ENCODE data around the gene STARD10.

Gene STARD10

DNA sequence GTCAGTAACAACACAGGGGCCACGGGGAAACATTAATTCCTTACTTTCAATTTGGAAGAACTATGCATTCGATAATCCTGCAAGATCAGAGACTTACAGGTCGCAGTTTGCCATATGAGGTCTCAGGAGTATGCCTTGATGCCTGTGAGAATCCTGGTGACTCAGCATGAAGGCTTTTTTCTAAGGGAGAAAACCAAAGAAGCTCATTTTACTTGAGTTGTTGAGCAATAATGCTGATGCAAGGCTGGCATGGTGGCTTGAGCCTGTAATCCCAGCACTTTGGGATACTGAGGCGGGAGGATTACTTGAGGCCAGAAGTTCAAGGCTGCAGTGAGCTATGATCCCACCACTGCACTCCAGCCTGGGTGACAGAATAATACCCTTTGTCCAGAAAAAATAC, 46.9 kb upstream of the STARD10 start:
- TF ChIP-seq SIN3A (IDR thresholded peaks at IDR 0.05; ENCODE audit: borderline replicate concordance, insufficient read depth, low read length), result no peak
- TF ChIP-seq, protein P1, sequence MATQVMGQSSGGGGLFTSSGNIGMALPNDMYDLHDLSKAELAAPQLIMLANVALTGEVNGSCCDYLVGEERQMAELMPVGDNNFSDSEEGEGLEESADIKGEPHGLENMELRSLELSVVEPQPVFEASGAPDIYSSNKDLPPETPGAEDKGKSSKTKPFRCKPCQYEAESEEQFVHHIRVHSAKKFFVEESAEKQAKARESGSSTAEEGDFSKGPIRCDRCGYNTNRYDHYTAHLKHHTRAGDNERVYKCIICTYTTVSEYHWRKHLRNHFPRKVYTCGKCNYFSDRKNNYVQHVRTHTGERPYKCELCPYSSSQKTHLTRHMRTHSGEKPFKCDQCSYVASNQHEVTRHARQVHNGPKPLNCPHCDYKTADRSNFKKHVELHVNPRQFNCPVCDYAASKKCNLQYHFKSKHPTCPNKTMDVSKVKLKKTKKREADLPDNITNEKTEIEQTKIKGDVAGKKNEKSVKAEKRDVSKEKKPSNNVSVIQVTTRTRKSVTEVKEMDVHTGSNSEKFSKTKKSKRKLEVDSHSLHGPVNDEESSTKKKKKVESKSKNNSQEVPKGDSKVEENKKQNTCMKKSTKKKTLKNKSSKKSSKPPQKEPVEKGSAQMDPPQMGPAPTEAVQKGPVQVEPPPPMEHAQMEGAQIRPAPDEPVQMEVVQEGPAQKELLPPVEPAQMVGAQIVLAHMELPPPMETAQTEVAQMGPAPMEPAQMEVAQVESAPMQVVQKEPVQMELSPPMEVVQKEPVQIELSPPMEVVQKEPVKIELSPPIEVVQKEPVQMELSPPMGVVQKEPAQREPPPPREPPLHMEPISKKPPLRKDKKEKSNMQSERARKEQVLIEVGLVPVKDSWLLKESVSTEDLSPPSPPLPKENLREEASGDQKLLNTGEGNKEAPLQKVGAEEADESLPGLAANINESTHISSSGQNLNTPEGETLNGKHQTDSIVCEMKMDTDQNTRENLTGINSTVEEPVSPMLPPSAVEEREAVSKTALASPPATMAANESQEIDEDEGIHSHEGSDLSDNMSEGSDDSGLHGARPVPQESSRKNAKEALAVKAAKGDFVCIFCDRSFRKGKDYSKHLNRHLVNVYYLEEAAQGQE (IDR thresholded peaks at IDR 0.05; ENCODE audit: insufficient read depth in 1 of 2, low read depth in 2 of 2, low read length in 2 of 2), result no peak
- no peak for TF ChIP-seq TAF1 (IDR thresholded peaks at IDR 0.05; ENCODE audit: borderline replicate concordance, insufficient read depth, low read length)
- no peak for TF ChIP-seq FOXP2 (optimal IDR thresholded peaks at IDR 0.05; ENCODE audit: borderline replicate concordance, extremely low read depth, extremely low read length, insufficient read depth)
- TF ChIP-seq POLR2AphosphoS5 (IDR thresholded peaks at IDR 0.05; ENCODE audit: low read depth, low read length), result no peak

DNA sequence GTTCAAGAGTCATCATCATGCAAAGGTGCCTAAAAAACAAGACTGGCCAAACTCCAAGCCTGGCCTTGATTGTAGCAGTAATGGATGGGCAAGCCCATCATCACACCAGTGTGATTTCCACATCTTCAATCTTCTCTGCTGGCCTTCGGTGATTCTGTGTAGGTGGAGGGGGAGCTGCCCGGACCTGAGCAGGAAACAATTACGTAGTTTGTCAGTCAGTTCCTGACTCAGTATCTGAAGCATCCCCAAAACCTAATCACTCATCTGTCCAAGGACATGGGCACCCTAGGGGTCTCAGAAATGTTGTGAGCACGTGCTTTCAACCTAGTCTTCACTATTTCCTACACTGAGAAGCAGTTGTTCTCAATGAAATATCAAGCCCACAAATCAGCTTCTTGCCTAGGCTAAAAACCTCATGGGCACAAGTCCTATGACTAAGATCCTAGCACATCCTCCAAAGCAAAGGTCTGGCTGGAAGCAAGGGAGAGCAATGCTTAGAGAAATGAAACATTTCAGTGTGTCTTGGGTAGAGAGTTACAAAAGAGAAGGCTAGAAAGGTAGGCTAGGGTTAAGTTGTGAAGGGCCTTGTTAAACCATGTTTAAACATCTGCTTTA, 45.0 kb upstream of the STARD10 start:
- TF ChIP-seq, protein P1 (IDR thresholded peaks at IDR 0.05; ENCODE audit: insufficient read depth in 1 of 2, low read depth in 2 of 2, low read length in 2 of 2), result no peak
- no peak for TF ChIP-seq SIN3A (IDR thresholded peaks at IDR 0.05; ENCODE audit: borderline replicate concordance, insufficient read depth, low read length)
- no peak for TF ChIP-seq TAF1 (IDR thresholded peaks at IDR 0.05; ENCODE audit: borderline replicate concordance, insufficient read depth, low read length)
- TF ChIP-seq FOXP2 (optimal IDR thresholded peaks at IDR 0.05; ENCODE audit: borderline replicate concordance, extremely low read depth, extremely low read length, insufficient read depth), result no peak
- no peak for TF ChIP-seq POLR2AphosphoS5 (IDR thresholded peaks at IDR 0.05; ENCODE audit: low read depth, low read length)

DNA sequence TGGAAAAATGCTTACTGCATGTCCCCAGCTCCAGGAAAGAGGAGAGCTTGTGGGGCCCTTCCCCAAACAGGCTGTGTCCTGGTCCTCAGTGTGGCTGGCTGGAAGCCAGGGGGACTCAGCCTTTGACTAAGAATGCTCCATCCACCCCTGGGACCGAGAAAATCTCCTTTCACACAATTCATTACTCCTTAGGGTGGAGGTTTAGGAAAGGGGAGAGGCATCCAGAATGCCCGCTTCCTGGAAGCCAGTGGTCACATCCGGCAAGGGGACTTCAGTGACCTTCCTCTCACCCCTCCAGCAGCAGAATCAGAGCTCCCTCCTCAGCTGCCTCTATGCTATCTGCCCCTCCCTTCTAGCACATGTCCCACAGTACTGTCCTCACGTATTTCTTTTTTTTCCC, 42.3 kb upstream of the STARD10 start:
- TF ChIP-seq TAF1 (IDR thresholded peaks at IDR 0.05; ENCODE audit: borderline replicate concordance, insufficient read depth, low read length) (no peak), SIN3A (IDR thresholded peaks at IDR 0.05; ENCODE audit: borderline replicate concordance, insufficient read depth, low read length) (no peak), FOXP2 (optimal IDR thresholded peaks at IDR 0.05; ENCODE audit: borderline replicate concordance, extremely low read depth, extremely low read length, insufficient read depth) (no peak)

DNA sequence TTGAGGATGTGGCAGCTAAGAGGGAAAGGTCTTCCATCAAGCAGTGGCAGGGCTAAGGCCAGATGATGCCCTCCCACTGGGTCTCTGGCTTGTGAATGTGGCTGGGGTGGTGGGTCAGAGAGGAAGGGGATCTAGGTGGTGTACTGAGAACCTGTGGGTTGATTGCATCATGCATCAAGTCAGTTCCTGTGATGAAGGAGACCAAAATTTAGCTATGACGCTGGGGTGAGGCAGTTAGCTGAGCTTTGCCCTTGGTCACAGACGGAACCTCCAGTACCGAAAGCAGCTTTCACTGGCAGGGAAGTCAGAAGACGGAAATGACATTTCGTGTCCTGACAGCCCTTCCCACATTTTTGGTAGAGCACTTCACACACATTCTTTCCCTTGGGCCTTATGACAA, 41.1 kb upstream of the STARD10 start:
- TF ChIP-seq, protein P1 (IDR thresholded peaks at IDR 0.05; ENCODE audit: insufficient read depth in 1 of 2, low read depth in 2 of 2, low read length in 2 of 2), result no peak
- TF ChIP-seq FOXP2 (optimal IDR thresholded peaks at IDR 0.05; ENCODE audit: borderline replicate concordance, extremely low read depth, extremely low read length, insufficient read depth) (no peak), TAF1 (IDR thresholded peaks at IDR 0.05; ENCODE audit: borderline replicate concordance, insufficient read depth, low read length) (no peak)

DNA sequence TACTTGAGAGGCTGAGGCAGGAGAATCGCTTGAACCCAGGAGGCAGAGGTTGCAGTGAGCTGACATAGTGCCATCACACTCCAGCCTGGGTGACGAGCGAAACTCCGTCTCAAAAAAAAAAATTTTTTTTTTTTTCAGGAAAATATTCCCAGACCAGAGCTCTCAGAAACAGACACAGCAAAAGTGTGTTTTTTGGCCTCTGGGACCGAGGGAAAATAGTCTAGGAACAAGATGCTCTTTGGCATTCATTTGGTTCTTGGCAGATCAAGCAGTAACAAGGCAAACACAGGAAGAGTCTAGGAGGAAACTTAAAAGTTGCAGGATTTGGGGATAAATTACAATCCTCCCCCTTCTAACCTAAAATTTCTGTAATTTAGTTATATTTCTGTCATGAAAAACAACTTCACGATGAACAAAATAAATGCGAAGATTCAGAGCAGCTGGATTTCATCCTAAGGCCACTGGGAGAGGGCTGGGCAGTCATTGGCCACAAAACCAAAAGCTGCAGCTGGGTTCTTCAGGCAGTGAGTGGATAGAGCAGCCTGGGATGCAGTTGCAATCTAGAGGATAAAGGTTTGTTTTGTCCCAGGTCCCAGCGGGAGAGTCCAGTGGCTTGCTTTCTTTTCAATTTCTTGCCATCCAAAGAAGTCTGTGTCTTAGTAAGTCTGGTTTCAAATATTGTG, 40.1 kb upstream of the STARD10 start:
- TF ChIP-seq, protein P1 (IDR thresholded peaks at IDR 0.05; ENCODE audit: insufficient read depth in 1 of 2, low read depth in 2 of 2, low read length in 2 of 2), result no peak
- TF ChIP-seq TAF1 (IDR thresholded peaks at IDR 0.05; ENCODE audit: borderline replicate concordance, insufficient read depth, low read length) (no peak), SIN3A (IDR thresholded peaks at IDR 0.05; ENCODE audit: borderline replicate concordance, insufficient read depth, low read length) (no peak), POLR2AphosphoS5 (IDR thresholded peaks at IDR 0.05; ENCODE audit: low read depth, low read length) (no peak), FOXP2 (optimal IDR thresholded peaks at IDR 0.05; ENCODE audit: borderline replicate concordance, extremely low read depth, extremely low read length, insufficient read depth) (no peak)

Measured in PFSK-1 (cell line).